GM10266 (cell line): ENCODE results near the gene PEAK1.

Experiments
- DNase-seq: peaks from one replicate; pipeline ENCODE4 v3.0.0; 2012; ENCODE audit errors: extremely low spot score
- TF ChIP-seq, protein P1 (sequence below): IDR thresholded peaks from 2 replicates; pipeline ENCODE4 v1.5.1; 2012; ENCODE audit warnings: mild to moderate bottlenecking, low read depth; ENCODE audit not compliant: control insufficient read depth, insufficient read depth; ENCODE audit errors: missing control alignments

The PEAK1 gene

DNA sequence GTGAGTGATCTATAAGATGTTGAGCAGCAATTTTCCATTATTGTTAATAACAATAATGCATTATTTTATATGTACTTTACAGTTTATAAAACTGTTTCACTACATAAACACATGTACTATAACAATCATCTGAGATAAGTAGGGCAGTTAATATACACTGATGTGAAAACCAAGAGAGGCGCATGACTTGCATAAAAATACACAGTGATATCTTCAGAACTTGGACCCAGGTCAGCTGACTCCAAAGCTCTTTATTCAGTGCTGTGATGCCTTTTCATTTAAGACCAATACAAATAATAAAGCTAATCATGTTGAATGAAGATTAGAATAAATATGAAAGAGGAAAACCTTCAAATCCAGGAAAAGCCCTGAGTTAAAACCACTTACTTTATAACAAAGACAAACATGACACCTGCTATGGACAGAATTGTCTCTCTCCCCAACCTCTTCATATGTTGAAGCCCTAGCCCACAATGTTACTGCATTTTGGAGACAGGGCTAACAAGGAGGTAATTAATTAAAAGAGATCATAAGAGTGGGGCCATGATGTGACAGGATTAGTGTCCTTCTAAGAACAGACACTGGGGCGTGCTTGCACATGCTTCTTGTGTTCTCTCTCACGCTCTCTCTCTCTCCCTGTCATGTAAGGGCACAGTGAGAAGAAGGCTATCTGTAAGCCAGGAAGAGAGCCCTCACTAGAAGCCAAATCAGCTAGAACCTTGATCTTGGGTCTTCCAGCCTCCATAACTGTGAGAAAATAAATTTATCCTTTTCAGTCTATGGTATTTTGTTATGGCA is 293.2 kb downstream of the PEAK1 start:
- TF ChIP-seq, protein P1, sequence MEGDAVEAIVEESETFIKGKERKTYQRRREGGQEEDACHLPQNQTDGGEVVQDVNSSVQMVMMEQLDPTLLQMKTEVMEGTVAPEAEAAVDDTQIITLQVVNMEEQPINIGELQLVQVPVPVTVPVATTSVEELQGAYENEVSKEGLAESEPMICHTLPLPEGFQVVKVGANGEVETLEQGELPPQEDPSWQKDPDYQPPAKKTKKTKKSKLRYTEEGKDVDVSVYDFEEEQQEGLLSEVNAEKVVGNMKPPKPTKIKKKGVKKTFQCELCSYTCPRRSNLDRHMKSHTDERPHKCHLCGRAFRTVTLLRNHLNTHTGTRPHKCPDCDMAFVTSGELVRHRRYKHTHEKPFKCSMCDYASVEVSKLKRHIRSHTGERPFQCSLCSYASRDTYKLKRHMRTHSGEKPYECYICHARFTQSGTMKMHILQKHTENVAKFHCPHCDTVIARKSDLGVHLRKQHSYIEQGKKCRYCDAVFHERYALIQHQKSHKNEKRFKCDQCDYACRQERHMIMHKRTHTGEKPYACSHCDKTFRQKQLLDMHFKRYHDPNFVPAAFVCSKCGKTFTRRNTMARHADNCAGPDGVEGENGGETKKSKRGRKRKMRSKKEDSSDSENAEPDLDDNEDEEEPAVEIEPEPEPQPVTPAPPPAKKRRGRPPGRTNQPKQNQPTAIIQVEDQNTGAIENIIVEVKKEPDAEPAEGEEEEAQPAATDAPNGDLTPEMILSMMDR, result no peak
- DNase-seq, result no peak

DNA sequence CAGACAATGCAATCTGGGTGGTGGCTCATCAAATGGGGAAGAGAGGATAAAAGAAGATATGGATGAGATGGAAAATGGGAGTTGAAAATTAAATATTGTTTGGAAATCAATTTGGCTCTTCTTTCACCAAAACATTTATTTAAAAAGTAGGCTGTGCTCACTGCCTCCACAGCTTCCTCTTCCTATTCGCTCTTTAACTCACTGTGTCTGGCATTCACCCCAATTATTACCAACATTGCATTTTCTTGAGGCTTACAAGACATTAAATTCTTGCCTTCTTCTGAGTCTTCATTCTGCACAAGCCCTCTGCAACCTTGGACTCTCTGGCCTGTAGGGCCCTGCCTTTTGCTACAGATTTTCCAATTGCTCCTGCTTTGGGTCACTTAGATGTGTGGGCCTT is 296.1 kb downstream of the PEAK1 start:
- TF ChIP-seq, protein P1, result no peak
- no peak for DNase-seq

DNA sequence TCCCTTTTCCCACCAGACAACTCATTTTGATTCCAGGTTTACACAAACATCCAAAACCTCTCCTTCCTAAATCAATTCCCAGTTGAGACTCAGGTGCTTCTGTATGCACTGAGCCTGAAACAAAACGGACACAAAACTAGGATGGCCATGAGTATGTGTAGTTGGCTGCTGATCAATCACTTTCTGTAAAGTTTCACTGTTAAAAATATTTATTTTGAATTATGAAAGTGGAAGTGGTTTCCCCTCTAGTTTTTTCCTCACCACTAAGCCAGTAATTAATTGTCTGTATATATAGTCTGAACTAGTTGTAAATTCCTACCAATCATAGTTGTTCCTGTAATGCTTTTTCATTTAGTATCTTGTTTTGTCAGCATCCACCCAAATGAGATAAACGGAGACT is 297.3 kb downstream of the PEAK1 start:
- TF ChIP-seq, protein P1, result no peak

DNA sequence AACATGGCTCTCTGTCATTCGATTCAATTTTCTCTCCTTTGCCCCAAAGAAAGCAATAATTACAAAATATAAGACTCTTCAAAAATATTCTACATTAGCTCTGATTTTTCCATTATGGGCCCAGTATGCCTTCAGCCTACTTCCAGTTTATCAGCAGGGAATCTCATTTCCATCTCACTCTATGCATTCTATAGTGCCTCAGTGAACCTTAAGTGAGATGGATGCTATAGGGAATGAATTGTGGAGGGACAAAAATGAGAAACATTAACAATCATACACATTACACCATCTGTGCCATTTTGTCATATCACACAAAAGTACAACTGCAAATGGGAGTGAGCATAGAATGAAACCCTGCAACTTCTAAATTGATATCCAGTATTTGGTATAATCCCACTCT is 298.3 kb downstream of the PEAK1 start:
- TF ChIP-seq, protein P1, result no peak
- DNase-seq, result no peak

More for the DNA sequence above, 297.3 kb downstream of the PEAK1 start:
- no peak for DNase-seq

DNA sequence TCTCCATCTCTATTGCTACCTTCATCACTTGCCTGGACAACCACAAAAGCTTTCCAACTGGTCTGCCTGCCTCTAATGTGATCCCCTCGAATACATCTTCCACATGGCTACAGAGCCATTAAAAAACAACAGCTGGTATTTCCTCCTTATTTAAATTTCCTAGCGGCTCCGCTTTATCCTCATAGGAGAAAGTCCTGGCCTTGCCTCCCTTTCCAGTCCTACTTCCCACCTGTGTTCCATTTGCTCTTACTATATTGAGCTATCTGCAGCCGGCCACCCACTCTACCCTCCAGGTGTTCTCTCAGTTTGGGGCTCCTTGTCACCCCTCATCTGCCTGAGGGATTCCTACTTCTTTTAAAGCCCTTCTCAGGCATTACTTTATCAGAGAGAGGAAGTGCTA is 299.3 kb downstream of the PEAK1 start:
- no peak for DNase-seq
- TF ChIP-seq, protein P1, result no peak

DNA sequence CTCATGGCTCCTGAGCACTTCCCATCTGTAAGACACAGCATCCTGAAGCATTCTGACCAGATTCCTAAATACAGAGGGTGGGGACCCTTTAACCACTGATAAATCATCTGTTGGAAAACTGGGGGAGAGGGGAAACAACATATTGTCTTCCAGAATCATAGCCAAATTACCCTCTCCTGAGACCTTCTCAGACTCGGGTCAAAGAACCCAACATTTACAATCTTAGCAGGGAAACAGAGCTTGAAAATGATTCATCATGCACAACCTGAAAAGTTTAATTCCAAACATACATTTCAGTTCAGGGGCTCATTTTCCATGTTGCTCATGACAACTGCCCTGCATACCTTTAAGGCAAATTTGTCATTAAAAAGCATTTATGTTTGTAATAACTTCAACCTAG is 300.5 kb downstream of the PEAK1 start:
- no peak for DNase-seq
- TF ChIP-seq, protein P1, result no peak

DNA sequence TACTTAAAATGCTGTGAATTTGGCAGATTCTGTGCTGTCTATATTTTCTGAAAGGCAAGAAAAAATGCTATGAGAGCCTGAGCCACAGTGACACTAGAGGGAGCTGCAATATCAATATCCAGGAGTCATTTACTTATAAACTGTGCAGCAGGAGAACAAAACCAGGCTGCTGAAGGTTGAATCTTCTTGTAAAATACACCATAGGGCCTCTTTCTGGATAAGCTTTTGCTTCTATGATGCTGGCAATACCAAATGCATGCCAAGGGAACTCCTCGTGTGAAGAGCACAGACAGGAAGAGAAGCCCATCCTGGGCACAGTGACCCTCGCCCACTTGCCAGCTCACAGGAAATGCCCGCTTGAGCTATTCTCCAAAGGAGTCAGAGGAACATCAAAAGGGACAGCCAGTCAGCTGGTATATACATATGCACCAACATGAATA is 301.0 kb downstream of the PEAK1 start:
- peak; percentile 53 for DNase-seq
- TF ChIP-seq, protein P1, result peak; percentile 76
